ENCODE data around the gene ELF4. TPM values are rescaled to one million over a fixed set of nuclear protein-coding genes. Genes with fewer than 3 reads are reported as not detected.

ELF4 gene
- total and polyA plus RNA-seq, 2 of the 13 experiments (the other 11 are each of a cell fraction or from before 2014, with no cell fraction given) = 1.3 to 2.6 TPM

DNA sequence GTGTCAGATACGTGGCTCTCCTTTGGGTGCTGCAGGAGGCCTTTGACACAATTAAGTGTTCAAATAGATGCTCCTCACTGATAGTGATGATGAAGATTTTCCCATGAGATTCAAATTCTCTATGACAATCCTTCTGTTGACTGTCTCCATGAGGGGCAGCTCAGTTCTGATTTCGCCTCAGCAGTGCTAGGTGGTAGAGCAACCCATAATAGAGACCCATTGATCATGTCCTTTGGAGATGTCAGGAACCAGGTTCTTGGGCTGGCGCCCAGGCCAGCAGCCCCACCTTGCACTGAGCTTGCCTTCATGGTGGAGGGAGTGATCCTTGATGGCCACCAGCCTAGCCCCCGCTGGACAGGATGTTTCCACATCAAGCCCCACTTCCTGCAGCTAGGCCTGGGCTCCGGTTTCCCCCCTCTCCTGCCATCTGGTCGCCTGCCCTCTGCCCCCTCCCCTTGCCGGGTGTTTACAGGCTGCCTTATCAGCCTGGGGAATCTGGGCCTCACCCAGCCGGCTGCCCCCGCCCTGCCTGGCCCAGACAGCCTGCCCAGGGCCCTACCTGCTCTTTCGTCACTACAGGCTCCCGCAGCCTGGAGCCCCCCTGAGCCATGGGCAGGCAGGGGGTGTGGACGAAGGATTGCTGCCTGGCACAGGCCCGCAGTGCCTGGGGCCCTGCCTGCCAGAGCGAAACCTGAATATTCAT is 12.6 kb downstream of the ELF4 start (continued):
- TF ChIP-seq IKZF5 (CRISPR knock-in tag; IDR thresholded peaks at IDR 0.05) (0 out of 2 replicates have a peak, but pooled peaks have one; percentile 28), PAXIP1 (CRISPR knock-in tag; conservative IDR thresholded peaks at IDR 0.05) (peak; percentile 74), ARNT (IDR thresholded peaks at IDR 0.05) (no peak), PBX2 (CRISPR knock-in tag; IDR thresholded peaks at IDR 0.05) (no peak), POGZ (CRISPR knock-in tag; IDR thresholded peaks at IDR 0.05) (peak; percentile 23; the same call in 1 of the 2 replicates), NRL (CRISPR knock-in tag; IDR thresholded peaks at IDR 0.05; ENCODE audit: borderline replicate concordance) (no peak), NFKB2 (CRISPR knock-in tag; IDR thresholded peaks at IDR 0.05; ENCODE audit: borderline replicate concordance) (no peak), ZIK1 (CRISPR knock-in tag; IDR thresholded peaks at IDR 0.05; ENCODE audit: borderline replicate concordance, low read depth) (no peak), FOSL1 (CRISPR knock-in tag; IDR thresholded peaks at IDR 0.05; ENCODE audit: borderline replicate concordance) (no peak), TOPORS (CRISPR knock-in tag; IDR thresholded peaks at IDR 0.05) (no peak), ZNF292 (CRISPR knock-in tag; IDR thresholded peaks at IDR 0.05; ENCODE audit: borderline replicate concordance, low read depth) (peak; percentile 63; the same call in 1 of the 2 replicates), XRCC5 (optimal IDR thresholded peaks at IDR 0.05; ENCODE audit: low read length) (no peak), NCOA2 (CRISPR knock-in tag; IDR thresholded peaks at IDR 0.05) (0 out of 2 replicates have a peak, but pooled peaks have one; percentile 10), ZNF747 (CRISPR knock-in tag; IDR thresholded peaks at IDR 0.05; ENCODE audit: borderline replicate concordance) (0 out of 2 replicates have a peak, but pooled peaks have one; percentile 59), ATF3 (CRISPR knock-in tag; IDR thresholded peaks at IDR 0.05) (no peak)
- TF ChIP-seq, protein P1, sequence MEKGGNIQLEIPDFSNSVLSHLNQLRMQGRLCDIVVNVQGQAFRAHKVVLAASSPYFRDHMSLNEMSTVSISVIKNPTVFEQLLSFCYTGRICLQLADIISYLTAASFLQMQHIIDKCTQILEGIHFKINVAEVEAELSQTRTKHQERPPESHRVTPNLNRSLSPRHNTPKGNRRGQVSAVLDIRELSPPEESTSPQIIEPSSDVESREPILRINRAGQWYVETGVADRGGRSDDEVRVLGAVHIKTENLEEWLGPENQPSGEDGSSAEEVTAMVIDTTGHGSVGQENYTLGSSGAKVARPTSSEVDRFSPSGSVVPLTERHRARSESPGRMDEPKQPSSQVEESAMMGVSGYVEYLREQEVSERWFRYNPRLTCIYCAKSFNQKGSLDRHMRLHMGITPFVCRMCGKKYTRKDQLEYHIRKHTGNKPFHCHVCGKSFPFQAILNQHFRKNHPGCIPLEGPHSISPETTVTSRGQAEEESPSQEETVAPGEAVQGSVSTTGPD (CRISPR knock-in tag; IDR thresholded peaks at IDR 0.05) = no peak
- TF ChIP-seq, protein P2, sequence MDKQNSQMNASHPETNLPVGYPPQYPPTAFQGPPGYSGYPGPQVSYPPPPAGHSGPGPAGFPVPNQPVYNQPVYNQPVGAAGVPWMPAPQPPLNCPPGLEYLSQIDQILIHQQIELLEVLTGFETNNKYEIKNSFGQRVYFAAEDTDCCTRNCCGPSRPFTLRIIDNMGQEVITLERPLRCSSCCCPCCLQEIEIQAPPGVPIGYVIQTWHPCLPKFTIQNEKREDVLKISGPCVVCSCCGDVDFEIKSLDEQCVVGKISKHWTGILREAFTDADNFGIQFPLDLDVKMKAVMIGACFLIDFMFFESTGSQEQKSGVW (CRISPR knock-in tag; IDR thresholded peaks at IDR 0.05; ENCODE audit: borderline replicate concordance) = no peak

Data from HepG2 (cell line).